ENCODE measurements around the gene TMEM52B.

Gene TMEM52B

GRCh38 chr12:10169104-10169503, 9.7 kb upstream of the TMEM52B start:
- ChIA-PET POLR2A (interaction anchor here (0.6 kb wide), 1 partner anchor 439 kb away, joined by 3 read pairs; no protein-coding TSS in a partner anchor), CTCF (interaction anchor here (0.5 to 1.2 kb wide), 3 partner anchors 12 to 29 kb away, joined by 4 to 5 read pairs (median 5); no protein-coding TSS in a partner anchor)
- Histone ChIP-seq H3K4me3 (ENCODE audit: low read depth, low read length) (no peak overlapping the region), H3K4me1 (ENCODE audit: control insufficient read depth, insufficient read depth, low read length) (no peaks in the 10 kb centered on the region), H3K36me3 (ENCODE audit: control insufficient read depth in 2 of 2, insufficient read depth in 1 of 2, low read length in 2 of 2) (no peaks in the 10 kb centered on the region), H3K9me3 (ENCODE audit: control insufficient read depth, insufficient read depth, low read depth, low read length) (no peaks in the 10 kb centered on the region), H3K27ac (ENCODE audit: extremely low read depth, low read depth, low read length) (no peak overlapping the region)
- TF ChIP-seq ZNF292 (tag by site-specific recombination; IDR thresholded peaks at IDR 0.05; ENCODE audit: borderline replicate concordance, low read depth) (no peak), ZNF544 (tag by site-specific recombination; IDR thresholded peaks at IDR 0.05) (no peak), GFI1B (tag by site-specific recombination; IDR thresholded peaks at IDR 0.05) (no peak), ZNF23 (tag by site-specific recombination; IDR thresholded peaks at IDR 0.05; ENCODE audit: borderline replicate concordance) (no peak), ZNF529 (tag by site-specific recombination; IDR thresholded peaks at IDR 0.05; ENCODE audit: insufficient replicate concordance) (no peak), ZNF692 (tag by site-specific recombination; IDR thresholded peaks at IDR 0.05) (no peak), GLI2 (tag by site-specific recombination; IDR thresholded peaks at IDR 0.05; ENCODE audit: borderline replicate concordance, low read depth) (no peak), ZNF26 (tag by site-specific recombination; IDR thresholded peaks at IDR 0.05) (no peak), ZBTB21 (tag by site-specific recombination; IDR thresholded peaks at IDR 0.05) (no peak), HOXA7 (CRISPR knock-in tag; IDR thresholded peaks at IDR 0.05; ENCODE audit: borderline replicate concordance) (no peak), ZBTB10 (tag by site-specific recombination; IDR thresholded peaks at IDR 0.05) (no peak), ZNF391 (tag by site-specific recombination; IDR thresholded peaks at IDR 0.05; ENCODE audit: borderline replicate concordance, low read depth) (no peak), ZNF239 (tag by site-specific recombination; IDR thresholded peaks at IDR 0.05) (no peak), ZFP3 (tag by site-specific recombination; IDR thresholded peaks at IDR 0.05; ENCODE audit: low read depth) (no peak), GLI4 (tag by site-specific recombination; IDR thresholded peaks at IDR 0.05) (no peak), ZNF747 (tag by site-specific recombination; IDR thresholded peaks at IDR 0.05) (no peak), ZNF302 (tag by site-specific recombination; IDR thresholded peaks at IDR 0.05; ENCODE audit: low read depth) (no peak)
- TF ChIP-seq, protein P1, sequence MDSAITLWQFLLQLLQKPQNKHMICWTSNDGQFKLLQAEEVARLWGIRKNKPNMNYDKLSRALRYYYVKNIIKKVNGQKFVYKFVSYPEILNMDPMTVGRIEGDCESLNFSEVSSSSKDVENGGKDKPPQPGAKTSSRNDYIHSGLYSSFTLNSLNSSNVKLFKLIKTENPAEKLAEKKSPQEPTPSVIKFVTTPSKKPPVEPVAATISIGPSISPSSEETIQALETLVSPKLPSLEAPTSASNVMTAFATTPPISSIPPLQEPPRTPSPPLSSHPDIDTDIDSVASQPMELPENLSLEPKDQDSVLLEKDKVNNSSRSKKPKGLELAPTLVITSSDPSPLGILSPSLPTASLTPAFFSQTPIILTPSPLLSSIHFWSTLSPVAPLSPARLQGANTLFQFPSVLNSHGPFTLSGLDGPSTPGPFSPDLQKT (IDR thresholded peaks at IDR 0.05; ENCODE audit: borderline replicate concordance, low read depth, low read length), result no peak

DNA sequence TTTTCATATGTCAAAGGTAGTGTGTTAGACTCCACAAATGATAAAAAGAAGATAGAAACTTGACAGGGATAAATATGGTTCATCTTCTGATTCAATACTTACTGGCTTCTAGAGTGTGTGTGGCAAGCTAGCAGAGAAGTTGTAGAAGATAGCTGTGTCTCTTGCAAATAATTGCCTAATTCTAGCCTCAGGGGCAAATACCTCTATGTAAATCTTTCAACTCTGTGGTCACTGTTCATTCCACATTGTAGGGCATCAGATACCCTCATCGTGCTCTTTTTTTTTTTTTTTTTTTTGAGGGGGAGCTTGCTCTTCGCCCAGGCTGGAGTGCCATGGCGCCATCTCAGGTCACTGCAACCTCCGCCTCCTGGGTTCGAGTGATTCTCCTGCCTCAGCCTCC, 8.6 kb upstream of the TMEM52B start:
- Histone ChIP-seq H3K27ac (ENCODE audit: extremely low read depth, low read depth, low read length) (no peak overlapping the region), H3K4me3 (ENCODE audit: low read depth, low read length) (no peak overlapping the region), H3K9me3 (ENCODE audit: control insufficient read depth, insufficient read depth, low read depth, low read length) (no peaks in the 10 kb centered on the region), H3K4me1 (ENCODE audit: control insufficient read depth, insufficient read depth, low read length) (no peaks in the 10 kb centered on the region), H3K36me3 (ENCODE audit: control insufficient read depth in 2 of 2, insufficient read depth in 1 of 2, low read length in 2 of 2) (no peaks in the 10 kb centered on the region)
- CTCF ChIA-PET, result interaction anchor here (0.8 to 3.6 kb wide), 4 partner anchors 13 to 30 kb away, joined by 4 to 17 read pairs (median 4); no protein-coding TSS in a partner anchor
- POLR2A ChIA-PET, result interaction anchor here (0.6 to 0.8 kb wide), 3 partner anchors 18 to 43 kb away, joined by 3 to 5 read pairs (median 3); partner anchors contain the start of gene GABARAPL1
- TF ChIP-seq ZBTB1 (tag by site-specific recombination; IDR thresholded peaks at IDR 0.05) (no peak), ZNF157 (tag by site-specific recombination; IDR thresholded peaks at IDR 0.05) (no peak), ZFHX2 (tag by site-specific recombination; conservative IDR thresholded peaks at IDR 0.05) (no peak), ZNF202 (tag by site-specific recombination; IDR thresholded peaks at IDR 0.05; ENCODE audit: borderline replicate concordance) (no peak), ZNF140 (tag by site-specific recombination; IDR thresholded peaks at IDR 0.05) (no peak), ZNF416 (tag by site-specific recombination; IDR thresholded peaks at IDR 0.05) (no peak), ZNF529 (tag by site-specific recombination; IDR thresholded peaks at IDR 0.05; ENCODE audit: insufficient replicate concordance) (no peak), ZNF677 (tag by site-specific recombination; IDR thresholded peaks at IDR 0.05) (no peak)
- TF ChIP-seq, protein P2, sequence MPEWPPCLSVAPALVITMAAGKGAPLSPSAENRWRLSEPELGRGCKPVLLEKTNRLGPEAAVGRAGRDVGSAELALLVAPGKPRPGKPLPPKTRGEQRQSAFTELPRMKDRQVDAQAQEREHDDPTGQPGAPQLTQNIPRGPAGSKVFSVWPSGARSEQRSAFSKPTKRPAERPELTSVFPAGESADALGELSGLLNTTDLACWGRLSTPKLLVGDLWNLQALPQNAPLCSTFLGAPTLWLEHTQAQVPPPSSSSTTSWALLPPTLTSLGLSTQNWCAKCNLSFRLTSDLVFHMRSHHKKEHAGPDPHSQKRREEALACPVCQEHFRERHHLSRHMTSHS (tag by site-specific recombination; IDR thresholded peaks at IDR 0.05), result no peak
- TF ChIP-seq, protein P3, sequence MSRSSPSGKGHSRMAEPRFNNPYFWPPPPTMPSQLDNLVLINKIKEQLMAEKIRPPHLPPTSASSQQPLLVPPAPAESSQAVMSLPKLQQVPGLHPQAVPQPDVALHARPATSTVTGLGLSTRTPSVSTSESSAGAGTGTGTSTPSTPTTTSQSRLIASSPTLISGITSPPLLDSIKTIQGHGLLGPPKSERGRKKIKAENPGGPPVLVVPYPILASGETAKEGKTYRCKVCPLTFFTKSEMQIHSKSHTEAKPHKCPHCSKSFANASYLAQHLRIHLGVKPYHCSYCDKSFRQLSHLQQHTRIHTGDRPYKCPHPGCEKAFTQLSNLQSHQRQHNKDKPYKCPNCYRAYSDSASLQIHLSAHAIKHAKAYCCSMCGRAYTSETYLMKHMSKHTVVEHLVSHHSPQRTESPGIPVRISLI (tag by site-specific recombination; IDR thresholded peaks at IDR 0.05), result no peak

All from HEK293 (cell line).